Measurements from ENCODE around the gene TTC31. TPM values are rescaled to one million over a fixed set of nuclear protein-coding genes. Genes with fewer than 3 reads are reported as not detected.
A peak's percentile ranks its signal among the peaks of the same experiment; 100 is the strongest.

TTC31 gene
- total RNA-seq, 1 experiment from 2014 or later, result 26.2 TPM

GRCh38 chr2:74501335-74502071 is 18.6 kb downstream of the TTC31 start:
- Mint-ChIP-seq H3K4me3 (ENCODE audit: low read depth, unreplicated experiment) (peak overlapping the region; percentile 84), H3K27ac (ENCODE audit: unreplicated experiment) (no peak overlapping the region), H3K9me3 (ENCODE audit: low read depth, unreplicated experiment) (no peaks in the 10 kb centered on the region), H3K36me3 (ENCODE audit: insufficient read depth, unreplicated experiment) (peaks cover 60% of the 10 kb centered on the region), H3K4me1 (ENCODE audit: low read depth, unreplicated experiment) (peaks cover 43% of the 10 kb centered on the region), H3K27me3 (ENCODE audit: unreplicated experiment) (peaks cover 15% of the 10 kb centered on the region)
- no peak for DNase-seq
- CTCF ChIA-PET, result interaction anchor here (0.5 to 1.0 kb wide), 3 partner anchors 14 to 597 kb away, joined by 3 to 4 read pairs (median 3); no protein-coding TSS in a partner anchor
- no TSS peak for BruUV-seq (replicated peaks)
- intact Hi-C loops (cut with micrococcal nuclease; ENCODE audit: unreplicated experiment), result no loop called here
- TF ChIP-seq CTCF (IDR thresholded peaks at IDR 0.05; ENCODE audit: unreplicated experiment), result no peak

GRCh38 chr2:74502147-74502719 is 19.4 kb downstream of the TTC31 start:
- no TSS peak for BruUV-seq (replicated peaks)
- peak overlapping the region; percentile 84 for H3K4me3 Mint-ChIP-seq (ENCODE audit: low read depth, unreplicated experiment)
- no peaks in the 10 kb centered on the region for H3K9me3 Mint-ChIP-seq (ENCODE audit: low read depth, unreplicated experiment)
- H3K27ac Mint-ChIP-seq (ENCODE audit: unreplicated experiment), result peak overlapping the region; percentile 13
- CTCF ChIA-PET, result no interaction called here
- peaks cover 67% of the 10 kb centered on the region for H3K36me3 Mint-ChIP-seq (ENCODE audit: insufficient read depth, unreplicated experiment)
- intact Hi-C loops (cut with micrococcal nuclease; ENCODE audit: unreplicated experiment), result no loop called here
- peaks cover 43% of the 10 kb centered on the region for H3K4me1 Mint-ChIP-seq (ENCODE audit: low read depth, unreplicated experiment)
- H3K27me3 Mint-ChIP-seq (ENCODE audit: unreplicated experiment), result peaks cover 15% of the 10 kb centered on the region
- TF ChIP-seq CTCF (IDR thresholded peaks at IDR 0.05; ENCODE audit: unreplicated experiment), result no peak
- DNase-seq, result peak; percentile 35

GRCh38 chr2:74502720-74503505 is 20.0 kb downstream of the TTC31 start:
- Mint-ChIP-seq H3K36me3 (ENCODE audit: insufficient read depth, unreplicated experiment) (peaks cover 68% of the 10 kb centered on the region), H3K27ac (ENCODE audit: unreplicated experiment) (peak overlapping the region; percentile 27), H3K27me3 (ENCODE audit: unreplicated experiment) (peaks cover 12% of the 10 kb centered on the region), H3K4me3 (ENCODE audit: low read depth, unreplicated experiment) (peak overlapping the region; percentile 84), H3K4me1 (ENCODE audit: low read depth, unreplicated experiment) (peaks cover 43% of the 10 kb centered on the region), H3K9me3 (ENCODE audit: low read depth, unreplicated experiment) (no peaks in the 10 kb centered on the region)
- BruUV-seq (replicated peaks), result no TSS peak
- intact Hi-C loops (cut with micrococcal nuclease; ENCODE audit: unreplicated experiment), result no loop called here
- DNase-seq, result peak; percentile 80
- no peak for TF ChIP-seq CTCF (IDR thresholded peaks at IDR 0.05; ENCODE audit: unreplicated experiment)
- CTCF ChIA-PET, result no interaction called here

- peaks cover 42% of the 10 kb centered on the region for H3K4me1 Mint-ChIP-seq (ENCODE audit: low read depth, unreplicated experiment)
- no peak for DNase-seq
- H3K27ac Mint-ChIP-seq (ENCODE audit: unreplicated experiment), result peak overlapping the region; percentile 27
- BruUV-seq (replicated peaks), result no TSS peak
- CTCF ChIA-PET, result no interaction called here
- peaks cover 64% of the 10 kb centered on the region for H3K36me3 Mint-ChIP-seq (ENCODE audit: insufficient read depth, unreplicated experiment)
- peak overlapping the region; percentile 84 for H3K4me3 Mint-ChIP-seq (ENCODE audit: low read depth, unreplicated experiment)
- no peaks in the 10 kb centered on the region for H3K9me3 Mint-ChIP-seq (ENCODE audit: low read depth, unreplicated experiment)
- intact Hi-C loops (cut with micrococcal nuclease; ENCODE audit: unreplicated experiment), result no loop called here
- H3K27me3 Mint-ChIP-seq (ENCODE audit: unreplicated experiment), result peaks cover 6% of the 10 kb centered on the region
- no peak for TF ChIP-seq CTCF (IDR thresholded peaks at IDR 0.05; ENCODE audit: unreplicated experiment)
These were observed 20.9 kb downstream of the TTC31 start for GRCh38 chr2:74503506-74504475.

Data from Calu3 (cell line).